ENCODE data around the gene KANSL1.
"Not testable (repeated sequence)": the region's sequence is repeated elsewhere in the genome, so short reads cannot be mapped to it uniquely, and the experiment has no call there.

KANSL1 gene

GRCh38 chr17:46193151-46193625 lies at the start of gene KANSL1:
TSS of gene KANSL1 (minus strand) at chr17:46193429. CDS start at chr17:46172143, 21,286 bp downstream.
- DNase-seq (ENCODE audit: low read depth), result peak; percentile 90
- TF ChIP-seq, protein P1, sequence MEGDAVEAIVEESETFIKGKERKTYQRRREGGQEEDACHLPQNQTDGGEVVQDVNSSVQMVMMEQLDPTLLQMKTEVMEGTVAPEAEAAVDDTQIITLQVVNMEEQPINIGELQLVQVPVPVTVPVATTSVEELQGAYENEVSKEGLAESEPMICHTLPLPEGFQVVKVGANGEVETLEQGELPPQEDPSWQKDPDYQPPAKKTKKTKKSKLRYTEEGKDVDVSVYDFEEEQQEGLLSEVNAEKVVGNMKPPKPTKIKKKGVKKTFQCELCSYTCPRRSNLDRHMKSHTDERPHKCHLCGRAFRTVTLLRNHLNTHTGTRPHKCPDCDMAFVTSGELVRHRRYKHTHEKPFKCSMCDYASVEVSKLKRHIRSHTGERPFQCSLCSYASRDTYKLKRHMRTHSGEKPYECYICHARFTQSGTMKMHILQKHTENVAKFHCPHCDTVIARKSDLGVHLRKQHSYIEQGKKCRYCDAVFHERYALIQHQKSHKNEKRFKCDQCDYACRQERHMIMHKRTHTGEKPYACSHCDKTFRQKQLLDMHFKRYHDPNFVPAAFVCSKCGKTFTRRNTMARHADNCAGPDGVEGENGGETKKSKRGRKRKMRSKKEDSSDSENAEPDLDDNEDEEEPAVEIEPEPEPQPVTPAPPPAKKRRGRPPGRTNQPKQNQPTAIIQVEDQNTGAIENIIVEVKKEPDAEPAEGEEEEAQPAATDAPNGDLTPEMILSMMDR (IDR thresholded peaks at IDR 0.05; ENCODE audit: low read length, missing control alignments), result peak; percentile 22
- peak within 1 kb of the TSS; percentile 71 for H3K4me3 ChIP-seq (replicated peaks; ENCODE audit: low read depth, low read length)

DNA sequence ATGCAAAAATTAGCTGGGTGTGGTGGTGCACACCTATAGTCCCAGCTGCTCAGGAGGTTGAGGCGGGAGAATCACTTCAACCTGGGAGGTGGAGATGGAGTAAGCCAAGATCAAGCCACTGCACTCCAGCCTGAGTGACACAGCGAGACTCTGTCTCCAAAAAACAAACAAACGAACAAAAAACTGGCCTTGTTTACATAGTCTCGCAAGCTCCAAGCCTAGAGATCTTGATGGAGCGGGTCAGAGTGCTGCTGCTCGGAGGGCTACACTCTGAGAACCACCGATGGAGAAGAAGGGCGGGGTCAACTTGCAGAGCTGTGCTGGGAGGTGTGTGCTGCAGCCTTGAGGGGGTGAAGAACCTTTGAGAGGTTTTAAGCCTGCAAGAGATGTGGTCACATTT lies 38.1 kb upstream of the KANSL1 start:
- not testable (repeated sequence) for DNase-seq (ENCODE audit: low read depth); H3K4me3 ChIP-seq (replicated peaks; ENCODE audit: low read depth, low read length)

GRCh38 chr17:46225274-46225794 lies 32.1 kb upstream of the KANSL1 start:
- DNase-seq (ENCODE audit: low read depth), result peak; percentile 82
- H3K4me3 ChIP-seq (replicated peaks; ENCODE audit: low read depth, low read length), result peak overlapping the region; percentile 47

DNA sequence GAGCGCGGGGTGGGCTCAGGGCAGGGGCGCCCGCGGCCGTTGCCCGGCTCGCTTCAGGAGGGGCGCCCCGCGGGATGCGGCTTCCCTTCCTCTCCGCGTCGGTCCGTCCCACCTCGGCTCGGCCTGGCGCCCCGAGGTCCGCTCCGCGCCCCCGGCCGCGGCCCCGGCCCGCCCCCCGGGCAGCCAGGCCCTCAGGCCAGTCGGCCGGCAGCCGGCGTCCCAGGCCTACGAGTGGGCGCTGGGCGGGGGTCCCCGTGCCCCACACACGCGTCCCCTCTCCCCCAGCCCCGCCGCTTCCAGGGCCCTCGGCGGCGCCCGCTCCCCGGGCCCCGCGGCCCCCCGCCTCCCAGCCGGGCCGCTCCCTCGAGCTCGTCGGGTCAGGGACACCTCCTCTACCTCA lies 31.6 kb upstream of the KANSL1 start:
- H3K4me3 ChIP-seq (replicated peaks; ENCODE audit: low read depth, low read length), result peak overlapping the region; percentile 47
- not testable (repeated sequence) for DNase-seq (ENCODE audit: low read depth)

DNA sequence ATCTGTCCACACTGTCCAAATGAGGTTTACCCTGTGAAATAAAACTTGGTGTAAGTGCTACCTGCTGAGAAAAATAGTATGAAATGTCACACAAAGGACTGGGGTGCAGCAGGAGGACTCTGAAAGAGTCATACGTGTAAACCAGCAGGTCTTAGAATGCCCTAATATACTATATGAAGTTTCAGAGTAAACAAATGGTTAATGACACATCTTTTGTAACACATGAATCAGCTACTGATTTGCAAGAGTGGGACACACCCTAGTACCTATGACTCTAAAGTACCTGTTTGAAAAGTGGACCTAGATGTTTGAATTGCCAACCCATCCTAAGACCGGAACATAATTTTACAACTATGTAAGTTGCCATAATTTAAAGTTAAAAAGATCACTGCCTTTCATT lies 29.8 kb upstream of the KANSL1 start:
- DNase-seq (ENCODE audit: low read depth); H3K4me3 ChIP-seq (replicated peaks; ENCODE audit: low read depth, low read length): not testable (repeated sequence)

DNA sequence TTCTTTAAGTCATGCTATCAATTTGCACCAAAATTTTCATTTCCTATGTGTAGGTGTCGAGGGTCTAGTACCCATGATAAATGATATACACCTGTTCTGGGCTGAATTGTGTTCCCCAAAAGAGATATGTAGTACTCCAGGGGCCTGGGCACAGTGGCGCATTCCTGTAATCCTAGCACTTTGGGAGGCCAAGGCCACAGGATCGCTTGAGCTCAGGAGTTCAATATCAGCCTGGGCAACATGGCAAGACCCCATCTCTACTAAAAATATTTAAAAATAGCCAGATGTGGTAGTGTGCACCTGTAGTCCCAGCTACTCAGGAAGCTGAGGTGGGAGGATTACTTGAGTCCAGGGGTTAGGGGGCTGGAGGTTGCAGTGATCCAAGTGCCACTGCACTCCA lies 23.5 kb upstream of the KANSL1 start:
- TF ChIP-seq, protein P1 (IDR thresholded peaks at IDR 0.05; ENCODE audit: low read length, missing control alignments), result no peak

DNA sequence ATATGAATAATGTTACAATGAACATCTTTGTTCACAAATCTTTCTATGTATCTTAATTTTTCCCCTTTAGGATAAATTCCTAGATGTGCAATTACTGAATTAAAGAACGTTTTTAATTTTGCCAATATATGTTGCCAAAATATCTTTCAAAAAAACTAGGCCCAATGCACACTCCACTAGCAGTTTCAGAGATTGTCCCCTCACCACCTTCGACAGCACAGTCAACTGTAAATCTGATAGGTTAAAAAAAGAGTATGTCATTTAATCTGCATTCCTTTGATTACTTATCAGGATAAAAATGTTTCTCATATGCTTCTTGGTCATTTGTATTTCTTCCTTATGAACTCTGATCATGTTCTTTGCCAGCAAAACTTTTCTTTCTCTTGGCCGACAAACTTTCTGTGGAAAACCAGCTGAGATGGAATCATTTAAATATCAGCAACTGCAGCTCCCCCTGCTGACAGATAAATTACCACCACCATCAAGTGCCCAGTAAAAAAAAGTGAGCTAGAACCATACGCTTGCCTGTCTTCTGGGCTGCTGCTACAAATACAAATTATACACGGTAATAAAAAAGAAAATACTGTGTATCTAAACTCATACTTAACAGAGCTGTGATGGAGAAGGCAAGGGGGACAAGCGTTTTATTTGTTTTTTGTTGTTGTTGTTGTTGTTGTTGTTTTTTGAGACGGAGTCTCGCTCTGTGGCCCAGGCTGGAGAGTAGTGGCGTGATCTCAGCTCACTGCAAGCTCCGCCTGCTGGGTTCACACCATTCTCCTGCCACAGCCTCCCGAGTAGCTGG lies 19.6 kb upstream of the KANSL1 start:
- H3K4me3 ChIP-seq (replicated peaks; ENCODE audit: low read depth, low read length), result no peak overlapping the region
- TF ChIP-seq, protein P1 (IDR thresholded peaks at IDR 0.05; ENCODE audit: low read length, missing control alignments), result peak; percentile 71
- DNase-seq (ENCODE audit: low read depth), result peak; percentile 87

More for the DNA sequence above, 23.5 kb upstream of the KANSL1 start:
- H3K4me3 ChIP-seq (replicated peaks; ENCODE audit: low read depth, low read length), result no peak overlapping the region
- no peak for DNase-seq (ENCODE audit: low read depth)

- DNase-seq (ENCODE audit: low read depth), result no peak
- TF ChIP-seq, protein P1 (IDR thresholded peaks at IDR 0.05; ENCODE audit: low read length, missing control alignments), result no peak
- no peak overlapping the region for H3K4me3 ChIP-seq (replicated peaks; ENCODE audit: low read depth, low read length)
Measured at GRCh38 chr17:46208997-46209396, 15.8 kb upstream of the KANSL1 start.

DNA sequence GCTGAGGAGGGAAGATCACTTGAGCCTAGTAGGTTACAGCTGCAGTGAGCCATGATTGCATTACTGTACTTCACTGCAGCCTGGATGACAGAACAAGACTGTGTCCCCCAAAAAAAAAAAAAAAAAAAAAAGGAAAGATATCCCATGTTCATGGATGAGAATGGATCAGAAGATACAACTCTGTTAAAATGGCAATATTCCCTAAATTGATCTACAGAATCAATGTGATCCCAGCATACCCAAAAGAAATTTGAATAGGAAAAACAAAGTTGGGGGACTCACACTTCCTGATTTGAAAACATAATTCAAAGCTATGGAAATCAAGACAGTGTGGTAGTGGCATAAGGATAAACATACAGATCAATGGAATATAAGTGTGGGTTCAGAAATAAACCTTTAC lies 12.7 kb upstream of the KANSL1 start:
- DNase-seq (ENCODE audit: low read depth), result no peak
- no peak overlapping the region for H3K4me3 ChIP-seq (replicated peaks; ENCODE audit: low read depth, low read length)
- TF ChIP-seq, protein P1 (IDR thresholded peaks at IDR 0.05; ENCODE audit: low read length, missing control alignments), result no peak
